ENCODE measurements around the gene AMACR. TPM values are rescaled to one million over a fixed set of nuclear protein-coding genes. Genes with fewer than 3 reads are reported as not detected.
A peak's percentile ranks its signal among the peaks of the same experiment; 100 is the strongest.

AMACR gene
- total RNA-seq (29.4 and 40.5 TPM in 2 replicates), polyA plus RNA-seq (36.2 and 37.0 TPM in 2 replicates)

- peaks cover 14% of the 10 kb centered on the region for H3K36me3 ChIP-seq
- H3K4me1 ChIP-seq (ENCODE audit: low read depth) = peaks cover 15% of the 10 kb centered on the region
- peak within 1 kb of the TSS; percentile 96 for H3K27ac ChIP-seq
- peak within 1 kb of the TSS; percentile 80 for H3K4me3 ChIP-seq
- TF ChIP-seq, protein P1, sequence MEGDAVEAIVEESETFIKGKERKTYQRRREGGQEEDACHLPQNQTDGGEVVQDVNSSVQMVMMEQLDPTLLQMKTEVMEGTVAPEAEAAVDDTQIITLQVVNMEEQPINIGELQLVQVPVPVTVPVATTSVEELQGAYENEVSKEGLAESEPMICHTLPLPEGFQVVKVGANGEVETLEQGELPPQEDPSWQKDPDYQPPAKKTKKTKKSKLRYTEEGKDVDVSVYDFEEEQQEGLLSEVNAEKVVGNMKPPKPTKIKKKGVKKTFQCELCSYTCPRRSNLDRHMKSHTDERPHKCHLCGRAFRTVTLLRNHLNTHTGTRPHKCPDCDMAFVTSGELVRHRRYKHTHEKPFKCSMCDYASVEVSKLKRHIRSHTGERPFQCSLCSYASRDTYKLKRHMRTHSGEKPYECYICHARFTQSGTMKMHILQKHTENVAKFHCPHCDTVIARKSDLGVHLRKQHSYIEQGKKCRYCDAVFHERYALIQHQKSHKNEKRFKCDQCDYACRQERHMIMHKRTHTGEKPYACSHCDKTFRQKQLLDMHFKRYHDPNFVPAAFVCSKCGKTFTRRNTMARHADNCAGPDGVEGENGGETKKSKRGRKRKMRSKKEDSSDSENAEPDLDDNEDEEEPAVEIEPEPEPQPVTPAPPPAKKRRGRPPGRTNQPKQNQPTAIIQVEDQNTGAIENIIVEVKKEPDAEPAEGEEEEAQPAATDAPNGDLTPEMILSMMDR (IDR thresholded peaks at IDR 0.05; ENCODE audit: low read depth, low read length) = peak; percentile 27
- H3K9me3 ChIP-seq (ENCODE audit: low read depth) = no peaks in the 10 kb centered on the region
- H3K27me3 ChIP-seq = no peaks in the 10 kb centered on the region
- peak; percentile 94 to 98 for DNase-seq (ENCODE audit: low read depth in 1 of 2, low spot score in 1 of 2)
Observed at GRCh38 chr5:34007621-34008600, at the start of gene AMACR. AMACR (minus strand) TSS chr5:34008050; CDS start chr5:34008019, 31 bp downstream.

DNA sequence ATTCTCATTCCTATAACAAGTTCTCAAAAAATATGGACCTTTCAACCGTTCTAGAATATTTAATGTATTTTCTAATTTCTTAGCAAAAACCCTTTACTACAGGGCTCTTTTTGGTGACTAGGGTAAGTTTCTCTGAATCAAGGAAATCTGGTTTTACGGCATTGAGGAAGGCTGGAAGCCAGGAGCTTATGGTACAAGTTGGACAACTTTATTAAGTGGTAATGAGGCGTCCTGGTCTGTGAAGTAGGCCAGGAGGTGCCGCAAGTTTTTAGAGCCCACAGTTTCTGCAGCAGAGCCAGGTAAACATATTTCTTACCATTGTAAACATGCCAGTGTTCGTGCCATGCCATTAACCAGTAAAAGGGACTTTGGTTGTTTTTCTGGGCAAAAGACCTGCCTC lies 49.7 kb upstream of the AMACR start:
- Histone ChIP-seq H3K4me3 (no peak overlapping the region), H3K27me3 (no peaks in the 10 kb centered on the region), H3K9me3 (ENCODE audit: low read depth) (no peaks in the 10 kb centered on the region), H3K27ac (no peak overlapping the region), H3K36me3 (no peaks in the 10 kb centered on the region), H3K4me1 (ENCODE audit: low read depth) (peaks cover 18% of the 10 kb centered on the region)
- DNase-seq (ENCODE audit: low read depth in 1 of 2, low spot score in 1 of 2) = no peak
- TF ChIP-seq, protein P1 (IDR thresholded peaks at IDR 0.05; ENCODE audit: low read depth, low read length) = no peak

GRCh38 chr5:34057118-34057517 lies 49.3 kb upstream of the AMACR start:
- Histone ChIP-seq H3K4me3 (no peak overlapping the region), H3K27ac (no peak overlapping the region), H3K9me3 (ENCODE audit: low read depth) (no peaks in the 10 kb centered on the region), H3K27me3 (no peaks in the 10 kb centered on the region), H3K36me3 (no peaks in the 10 kb centered on the region), H3K4me1 (ENCODE audit: low read depth) (peaks cover 18% of the 10 kb centered on the region)
- TF ChIP-seq, protein P1 (IDR thresholded peaks at IDR 0.05; ENCODE audit: low read depth, low read length) = no peak
- DNase-seq (ENCODE audit: low read depth in 1 of 2, low spot score in 1 of 2) = no peak

DNA sequence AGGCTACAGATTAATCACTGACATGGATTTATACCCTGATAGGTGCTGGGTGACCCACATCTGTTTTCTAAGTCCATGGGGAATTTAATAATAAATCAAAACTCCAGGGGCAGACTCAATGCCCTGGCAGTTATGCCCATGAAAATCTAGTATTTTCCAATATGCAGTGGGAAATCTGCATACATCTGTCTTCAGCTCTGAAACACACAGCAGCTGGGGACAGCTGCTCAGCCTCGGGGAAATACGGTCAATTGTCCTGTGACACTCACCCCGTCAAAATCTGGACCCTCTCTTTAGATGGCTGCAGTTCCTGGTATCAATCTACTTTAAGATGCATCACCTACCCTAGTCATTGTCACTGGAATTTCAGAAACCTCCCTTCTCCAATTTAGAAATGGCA lies 47.8 kb upstream of the AMACR start:
- Histone ChIP-seq H3K4me3 (no peak overlapping the region), H3K9me3 (ENCODE audit: low read depth) (no peaks in the 10 kb centered on the region), H3K27ac (no peak overlapping the region), H3K36me3 (no peaks in the 10 kb centered on the region), H3K4me1 (ENCODE audit: low read depth) (peaks cover 18% of the 10 kb centered on the region), H3K27me3 (no peaks in the 10 kb centered on the region)
- no peak for DNase-seq (ENCODE audit: low read depth in 1 of 2, low spot score in 1 of 2)
- TF ChIP-seq, protein P1 (IDR thresholded peaks at IDR 0.05; ENCODE audit: low read depth, low read length) = no peak

GRCh38 chr5:34054400-34054729 lies 46.5 kb upstream of the AMACR start:
- TF ChIP-seq, protein P1 (IDR thresholded peaks at IDR 0.05; ENCODE audit: low read depth, low read length) = no peak
- H3K27ac ChIP-seq = peak overlapping the region; percentile 83
- no peak overlapping the region for H3K4me3 ChIP-seq
- no peak for DNase-seq (ENCODE audit: low read depth in 1 of 2, low spot score in 1 of 2)
- no peaks in the 10 kb centered on the region for H3K9me3 ChIP-seq (ENCODE audit: low read depth)
- H3K27me3 ChIP-seq = no peaks in the 10 kb centered on the region
- H3K36me3 ChIP-seq = no peaks in the 10 kb centered on the region
- H3K4me1 ChIP-seq (ENCODE audit: low read depth) = peaks cover 18% of the 10 kb centered on the region

Measured in cardiac muscle cell (in vitro differentiated cells and primary cell).